Right lobe of liver (tissue), 6 donors: ENCODE data around the gene NPAS2. TPM values are rescaled to one million over a fixed set of nuclear protein-coding genes. Genes with fewer than 3 reads are reported as not detected.

Experiments
- ATAC-seq, 4 donors: fragments of 200-7000 bp; cut with Tn5 transposase; one replicate each; pipeline ENCODE4 v1.9.1; 2020; ENCODE audit warnings: mild to moderate bottlenecking in 4 of 4, moderate library complexity in 4 of 4
- DNase-seq, 3 donors: peaks; one replicate each; pipeline ENCODE4 v3.0.0-alpha.2; 2020
- H3K27ac ChIP-seq, 3 donors: fragments of 200-600 bp; one replicate each; pipeline ENCODE4 v1.8.0; 2022
- H3K27me3 ChIP-seq, 2 donors: fragments of 200-600 bp; one replicate each; pipeline ENCODE4 v1.8.0; 2022
- H3K36me3 ChIP-seq, 4 donors: fragments of 200-600 bp; sonication (generic) in 1 of 4; one replicate each; pipeline versions ENCODE4 v1.5.1 to v1.8.0; 2017 to 2022; ENCODE audit warnings: control low read depth in 1 of 4
- H3K4me1 ChIP-seq, 4 donors: fragments of 200-600 bp; sonication (generic) in 1 of 4; one replicate each; pipeline versions ENCODE4 v1.5.1 to v1.8.0; 2017 to 2022; ENCODE audit warnings: control low read depth in 1 of 4
- H3K4me3 ChIP-seq, 3 donors: fragments of 200-600 bp; one replicate each; pipeline ENCODE4 v1.8.0; 2022
- H3K9me3 ChIP-seq, 4 donors: fragments of 200-600 bp; sonication (generic) in 1 of 4; one replicate each; pipeline versions ENCODE4 v1.5.1 to v1.8.0; 2017 to 2022; ENCODE audit warnings: control low read depth in 1 of 4
- POLR2A ChIP-seq: fragments of 450-650 bp; IDR thresholded peaks from one replicate; pipeline ENCODE4 v1.6.1; 2017; ENCODE audit warnings: antibody characterized with exemption, mild to moderate bottlenecking
- WGBS: methylation state at CpG from one replicate; pipeline ENCODE4 v1.1.6; 2018; ENCODE audit warnings: low coverage, low lambda C conversion rate; ENCODE audit not compliant: insufficient coverage; ENCODE audit errors: missing lambda C conversion rate; 5-methylcytosine and 5-hydroxymethylcytosine counted together
- intact Hi-C, 2 donors: fragments of 100-400 bp; cut with DNase I; formaldehyde crosslinking; loops; one replicate each; pipeline versions ENCODE4 v1.11.2 to v1.14.1; 2022
- total RNA-seq, 6 experiments: library from RNA; depleted of rRNA in 2 of 6; stranded (reverse); fragments of >200 nt in 2 of 6; fragmentation: NEBNext Ultra II Directional in 3 of 6; extraction: Animal tissue kit (Norgen Biotek cat#: 25700) in 3 of 6; gene quantifications; one replicate each; pipeline versions ENCODE4 v1.1.0 to v1.2.4, GENCODE V29; 2016 to 2023
- TF ChIP-seq, protein P1 (sequence below), 4 donors: fragments of 200-600 bp in 3 of 4; fragments of 450-650 bp in 1 of 4; IDR thresholded peaks; one replicate each; pipeline versions ENCODE4 v1.5.1 to v1.8.0; 2016 to 2022; ENCODE audit warnings: antibody characterized with exemption in 4 of 4, mild to moderate bottlenecking in 2 of 4
- donor health status: DM: no; HTN: yes; CAD: no.
- donor health status: DM: no; HTN: no; CAD: no.
- donor health status: DM: no; HTN: no; CAD: no.
- donor health status: DM: no; HTN: yes; CAD: no.
- donor health status: DM: no; HTN: yes; CAD: no.

The NPAS2 gene
- total RNA-seq, 6 experiments from 2014 or later: 8.8 to 33.3 (median 24.5) TPM

DNA sequence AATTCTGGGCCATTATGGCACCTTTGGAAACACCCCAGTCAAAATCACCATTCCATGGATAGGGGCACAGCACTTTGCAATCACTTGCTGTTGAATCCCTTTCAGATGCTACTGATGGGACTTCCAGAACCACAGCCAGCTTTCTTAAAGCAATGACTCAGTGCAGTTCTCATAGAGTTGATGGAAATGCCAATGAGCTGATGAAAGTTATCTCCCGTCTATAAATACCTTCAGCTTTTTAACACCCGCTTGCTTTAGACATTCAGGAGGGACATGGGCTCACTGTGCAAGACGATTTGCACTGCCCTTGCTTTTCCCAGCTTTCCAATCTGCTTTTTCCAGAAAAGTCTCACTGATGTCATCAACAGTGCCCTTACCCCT lies 115.4 kb downstream of the NPAS2 start:
- no peak overlapping the region for H3K27ac ChIP-seq
- ATAC-seq: no peak
- no peaks in the 10 kb centered on the region for H3K9me3 ChIP-seq
- intact Hi-C loops: no loop called here
- H3K4me1 ChIP-seq: peaks cover 0 to 17% (median 5%) of the 10 kb centered on the region in 4 donors
- 74% methylated on average over 3 of the region's 3 CpGs for WGBS
- H3K4me3 ChIP-seq: no peak overlapping the region
- peak in 1 of 3 donors; percentile 6 for DNase-seq
- H3K27me3 ChIP-seq: no peaks in the 10 kb centered on the region
- peaks cover 0 to 9% (median 0%) of the 10 kb centered on the region in 4 donors for H3K36me3 ChIP-seq
- no peak for TF ChIP-seq POLR2A
- TF ChIP-seq, protein P1, sequence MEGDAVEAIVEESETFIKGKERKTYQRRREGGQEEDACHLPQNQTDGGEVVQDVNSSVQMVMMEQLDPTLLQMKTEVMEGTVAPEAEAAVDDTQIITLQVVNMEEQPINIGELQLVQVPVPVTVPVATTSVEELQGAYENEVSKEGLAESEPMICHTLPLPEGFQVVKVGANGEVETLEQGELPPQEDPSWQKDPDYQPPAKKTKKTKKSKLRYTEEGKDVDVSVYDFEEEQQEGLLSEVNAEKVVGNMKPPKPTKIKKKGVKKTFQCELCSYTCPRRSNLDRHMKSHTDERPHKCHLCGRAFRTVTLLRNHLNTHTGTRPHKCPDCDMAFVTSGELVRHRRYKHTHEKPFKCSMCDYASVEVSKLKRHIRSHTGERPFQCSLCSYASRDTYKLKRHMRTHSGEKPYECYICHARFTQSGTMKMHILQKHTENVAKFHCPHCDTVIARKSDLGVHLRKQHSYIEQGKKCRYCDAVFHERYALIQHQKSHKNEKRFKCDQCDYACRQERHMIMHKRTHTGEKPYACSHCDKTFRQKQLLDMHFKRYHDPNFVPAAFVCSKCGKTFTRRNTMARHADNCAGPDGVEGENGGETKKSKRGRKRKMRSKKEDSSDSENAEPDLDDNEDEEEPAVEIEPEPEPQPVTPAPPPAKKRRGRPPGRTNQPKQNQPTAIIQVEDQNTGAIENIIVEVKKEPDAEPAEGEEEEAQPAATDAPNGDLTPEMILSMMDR (IDR thresholded peaks at IDR 0.05): no peak

DNA sequence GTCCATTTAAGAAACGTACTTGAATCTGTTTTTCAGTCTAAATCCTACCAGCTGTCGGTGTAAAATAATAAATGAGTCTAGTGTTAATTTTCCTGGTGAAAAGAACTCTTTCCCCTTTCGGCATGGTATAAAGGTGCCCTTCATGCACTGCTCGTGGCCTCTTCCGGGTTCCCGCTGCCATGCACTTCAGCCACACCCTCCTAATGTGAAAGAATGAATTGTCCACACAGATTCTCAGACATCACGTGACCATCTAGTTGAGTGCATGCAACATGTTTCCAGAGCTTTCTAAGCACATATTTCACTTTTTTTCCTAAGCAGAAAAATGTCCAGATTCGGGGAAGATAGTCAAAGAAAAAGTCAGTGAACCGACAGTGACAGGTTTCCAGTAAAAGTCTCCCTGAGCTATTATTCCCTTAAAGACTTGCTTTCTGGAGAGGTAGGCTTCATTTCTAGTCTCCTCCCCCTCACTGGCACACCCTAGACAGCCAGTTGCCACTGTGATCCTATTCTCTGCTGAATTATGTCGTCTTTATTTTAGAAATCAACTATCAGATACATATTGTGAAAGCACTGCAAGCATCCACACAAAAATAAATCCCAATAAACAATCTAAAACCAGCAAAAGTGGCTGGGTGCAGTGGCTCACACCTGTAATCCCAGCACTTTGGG lies 116.3 kb downstream of the NPAS2 start:
- H3K27ac ChIP-seq: no peak overlapping the region
- 89% methylated on average over 9 of the region's 10 CpGs for WGBS
- ATAC-seq: no peak
- peaks cover 0 to 9% (median 0%) of the 10 kb centered on the region in 4 donors for H3K36me3 ChIP-seq
- no peak overlapping the region for H3K4me3 ChIP-seq
- no peak for DNase-seq
- peaks cover 0 to 25% (median 5%) of the 10 kb centered on the region in 4 donors for H3K4me1 ChIP-seq
- TF ChIP-seq, protein P1 (IDR thresholded peaks at IDR 0.05): no peak
- TF ChIP-seq POLR2A: no peak
- intact Hi-C loops: no loop called here
- no peaks in the 10 kb centered on the region for H3K27me3 ChIP-seq
- H3K9me3 ChIP-seq: no peaks in the 10 kb centered on the region

DNA sequence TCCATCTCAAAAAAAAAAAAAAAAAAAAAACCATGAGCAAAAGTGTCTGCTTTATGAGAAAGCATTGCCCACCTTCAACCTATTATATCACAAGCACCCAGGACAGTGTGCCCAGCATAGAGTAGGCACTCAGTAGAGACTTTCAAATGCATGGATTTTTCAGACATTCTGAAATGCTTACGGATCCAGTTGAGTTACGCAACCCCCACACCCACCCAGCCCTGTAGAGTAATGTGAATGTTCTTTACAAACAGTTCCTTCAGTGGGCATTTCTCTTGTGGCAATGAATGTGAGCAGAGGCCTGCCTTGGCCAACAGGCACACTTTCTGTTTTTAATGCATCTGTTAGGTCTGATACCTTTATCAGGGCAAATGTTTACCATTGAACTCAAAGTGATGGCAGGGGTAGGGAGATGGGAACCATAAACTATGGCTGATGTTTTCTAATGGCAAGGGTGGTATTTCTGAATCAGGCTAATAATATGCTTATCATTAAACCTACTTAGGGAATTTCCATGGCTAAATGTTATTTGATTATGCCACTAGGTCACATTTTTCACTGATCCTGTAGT lies 117.1 kb downstream of the NPAS2 start:
- H3K4me1 ChIP-seq: peaks cover 0 to 28% (median 5%) of the 10 kb centered on the region in 4 donors
- H3K4me3 ChIP-seq: no peak overlapping the region
- intact Hi-C loops: no loop called here
- WGBS: 56% methylated on average over 2 of the region's 2 CpGs
- peaks cover 0 to 9% (median 0%) of the 10 kb centered on the region in 4 donors for H3K36me3 ChIP-seq
- no peaks in the 10 kb centered on the region for H3K9me3 ChIP-seq
- no peak overlapping the region for H3K27ac ChIP-seq
- no peak for ATAC-seq
- TF ChIP-seq POLR2A: no peak
- TF ChIP-seq, protein P1 (IDR thresholded peaks at IDR 0.05): no peak
- DNase-seq: peak in 1 of 3 donors; percentile 4
- H3K27me3 ChIP-seq: no peaks in the 10 kb centered on the region

DNA sequence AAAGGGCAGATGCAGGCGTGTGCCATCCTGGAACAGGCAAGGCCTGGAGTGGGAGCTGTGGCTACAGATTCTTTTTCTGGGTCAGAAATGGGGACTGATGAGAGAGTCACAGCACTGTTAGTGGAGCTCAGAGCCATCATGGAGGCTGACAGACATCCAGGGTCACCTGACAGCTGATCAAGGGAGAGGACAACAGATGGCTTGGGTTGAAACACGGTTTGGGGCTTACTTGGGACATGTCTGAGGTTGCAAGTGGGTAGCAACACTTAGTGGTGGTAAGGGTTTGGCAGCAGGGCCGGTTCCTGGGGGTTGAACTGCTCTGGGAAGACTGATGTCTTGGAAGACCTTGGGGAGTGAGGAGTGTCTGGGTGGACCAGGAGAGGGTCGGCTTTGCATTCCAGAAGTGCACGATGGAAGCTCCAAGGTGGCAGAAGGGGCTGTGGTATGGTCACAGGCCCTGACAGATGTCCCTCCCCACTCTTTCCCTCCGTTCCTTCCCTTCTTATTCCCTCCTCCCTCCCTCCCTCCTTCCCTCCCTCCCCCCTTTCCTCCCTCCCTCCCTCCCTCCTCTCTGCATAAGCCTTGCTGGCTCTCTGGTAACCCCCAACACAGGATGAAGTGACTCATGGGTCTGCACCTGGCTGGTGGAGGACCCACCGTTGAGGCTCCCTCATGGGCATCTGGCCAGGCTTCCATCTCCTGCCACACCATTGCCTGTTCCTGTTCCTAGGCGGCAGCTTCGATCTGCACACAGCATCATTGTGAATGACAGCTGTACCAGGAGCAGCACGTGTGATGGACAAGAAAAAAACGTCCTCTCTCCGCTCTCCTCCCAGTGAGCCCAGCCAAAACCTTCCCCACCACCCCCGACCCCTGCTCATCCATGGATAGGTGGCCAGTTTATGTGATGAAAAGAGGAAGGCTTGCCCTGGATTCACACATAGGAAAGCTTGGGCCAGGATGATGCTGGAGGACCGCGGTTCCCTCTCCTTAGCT lies 118.4 kb downstream of the NPAS2 start:
- Histone ChIP-seq H3K27me3 (no peaks in the 10 kb centered on the region), H3K27ac (no peak overlapping the region), H3K4me1 (peaks cover 0 to 28% (median 5%) of the 10 kb centered on the region in 4 donors), H3K4me3 (no peak overlapping the region), H3K36me3 (peaks cover 0 to 2% (median 0%) of the 10 kb centered on the region in 4 donors), H3K9me3 (no peaks in the 10 kb centered on the region)
- peak in 1 of 3 donors; percentile 39 for DNase-seq
- ATAC-seq: no peak
- intact Hi-C loops: no loop called here
- TF ChIP-seq POLR2A: no peak
- TF ChIP-seq, protein P1 (IDR thresholded peaks at IDR 0.05): no peak
- WGBS: 89% methylated on average over 8 of the region's 15 CpGs
